GM18951 (cell line): ENCODE results near the gene TAS2R60.
"Not testable (repeated sequence)": the region's sequence is repeated elsewhere in the genome, so short reads cannot be mapped to it uniquely, and the experiment has no call there.

ENCODE experiments used
- POLR2A ChIP-seq: IDR thresholded peaks from 4 replicates; pipeline ENCODE4 v1.6.1; 2011; ENCODE audit warnings: mild to moderate bottlenecking; ENCODE audit not compliant: insufficient read length, insufficient read depth; ENCODE audit errors: extremely low read depth
- in situ Hi-C: fragments of 300-500 bp; cut with MboI; formaldehyde crosslinking; loops from one replicate; pipeline ENCODE4 v1.12.0; 2022; ENCODE audit warnings: low sequenced_read_pairs, mixed read lengths, inconsistent platforms; ENCODE audit not compliant: unreplicated experiment

TAS2R60 gene

DNA sequence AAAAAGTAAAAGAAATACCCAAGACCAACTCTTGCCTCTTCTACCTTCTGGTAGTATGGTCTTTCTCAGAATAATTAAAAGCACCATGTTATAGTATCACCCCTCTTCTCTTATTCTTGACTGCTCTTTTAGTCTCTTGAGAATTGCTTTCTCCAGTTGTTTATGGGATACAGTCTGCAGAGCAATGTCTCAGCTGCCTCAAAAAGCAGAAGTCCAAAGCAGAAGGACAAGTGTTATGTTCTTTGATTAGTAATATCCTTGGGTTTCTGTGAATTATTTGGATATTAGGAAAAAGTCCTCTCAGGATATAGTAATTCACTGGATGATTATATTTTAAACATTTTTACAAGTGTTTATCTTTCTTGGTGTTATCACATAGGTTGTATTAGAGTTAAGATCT is 41.8 kb downstream of the TAS2R60 start:
- in situ Hi-C loops = no loop called here
- no peak for TF ChIP-seq POLR2A

DNA sequence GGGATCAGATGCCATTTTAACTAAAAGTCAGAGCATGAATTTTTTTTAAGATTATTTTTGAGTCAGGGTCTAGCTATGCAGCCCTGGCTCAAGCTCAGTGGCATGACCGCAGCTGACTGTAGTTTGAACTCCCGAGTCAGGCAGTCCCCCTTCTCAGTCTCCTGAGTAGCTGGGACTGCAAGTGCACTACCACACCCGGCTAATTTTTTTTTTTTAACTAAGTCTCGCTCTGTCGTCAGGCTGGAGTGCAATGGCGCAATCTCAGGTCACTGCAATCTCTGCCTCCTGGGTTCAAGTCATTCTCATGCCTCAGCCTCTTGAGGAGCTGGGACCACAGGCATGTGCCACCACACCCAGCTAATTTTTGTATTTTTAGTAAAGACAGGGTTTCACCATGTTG is 42.2 kb downstream of the TAS2R60 start:
- TF ChIP-seq POLR2A = no peak

DNA sequence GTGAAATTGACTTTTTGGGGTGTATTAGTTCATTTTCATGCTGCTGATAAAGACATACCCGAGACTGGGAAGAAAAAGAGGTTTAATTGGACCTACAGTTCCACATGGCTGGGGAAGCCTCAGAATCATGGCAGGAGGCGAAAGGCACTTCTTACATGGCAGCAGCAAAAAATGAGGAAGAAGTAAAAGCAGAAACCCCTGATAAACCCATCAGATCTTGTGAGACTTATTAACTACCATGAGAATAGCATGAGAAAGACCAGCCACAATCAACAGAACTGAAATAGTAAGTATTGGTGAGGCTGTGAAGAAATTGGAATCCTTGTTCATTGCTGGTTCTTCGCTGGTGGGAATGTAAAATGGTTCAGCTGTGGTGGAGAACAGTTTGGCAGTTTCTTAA is 43.0 kb downstream of the TAS2R60 start:
- in situ Hi-C loops = not testable (repeated sequence)

More for the DNA sequence above, 42.2 kb downstream of the TAS2R60 start:
- in situ Hi-C loops = no loop called here

DNA sequence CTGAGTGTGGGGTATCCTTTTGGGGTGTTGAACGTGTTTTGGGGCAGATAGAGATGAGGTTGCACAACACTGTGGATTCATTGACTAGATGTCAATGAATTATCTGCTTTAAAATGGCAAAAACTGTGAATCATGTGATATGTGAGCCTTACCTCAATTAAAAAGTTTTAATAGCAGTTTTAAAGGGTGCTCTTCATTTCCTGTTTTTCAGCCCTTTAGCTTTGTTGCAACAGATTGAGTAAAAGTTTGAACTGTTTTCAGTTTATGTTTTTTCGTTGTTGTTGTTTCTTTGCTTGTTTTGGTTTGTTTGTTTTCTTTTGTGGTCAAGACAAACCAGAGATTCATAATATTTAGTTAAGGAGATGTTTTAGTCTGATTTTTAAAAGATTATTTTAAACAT is 43.8 kb downstream of the TAS2R60 start:
- no peak for TF ChIP-seq POLR2A
- in situ Hi-C loops = no loop called here

DNA sequence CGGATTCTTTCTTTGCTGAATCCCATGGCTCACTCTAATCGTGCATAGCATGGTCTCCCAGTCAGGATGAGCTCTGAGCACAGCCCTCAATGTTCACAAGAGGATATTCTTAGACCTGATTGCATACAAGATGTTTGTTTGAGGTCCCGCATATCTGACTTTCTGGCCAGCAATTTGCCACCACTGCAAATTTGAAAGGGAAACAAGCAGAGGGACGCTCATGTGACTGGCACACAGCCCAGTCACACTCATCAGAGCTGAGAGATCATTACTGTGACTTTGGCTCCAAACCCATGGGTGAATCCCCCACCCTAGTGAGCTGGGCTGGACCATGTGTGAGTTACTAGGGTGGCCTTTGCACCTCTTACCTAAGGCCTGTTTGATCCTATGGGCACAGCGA is 44.3 kb downstream of the TAS2R60 start:
- no peak for TF ChIP-seq POLR2A
- in situ Hi-C loops = no loop called here

DNA sequence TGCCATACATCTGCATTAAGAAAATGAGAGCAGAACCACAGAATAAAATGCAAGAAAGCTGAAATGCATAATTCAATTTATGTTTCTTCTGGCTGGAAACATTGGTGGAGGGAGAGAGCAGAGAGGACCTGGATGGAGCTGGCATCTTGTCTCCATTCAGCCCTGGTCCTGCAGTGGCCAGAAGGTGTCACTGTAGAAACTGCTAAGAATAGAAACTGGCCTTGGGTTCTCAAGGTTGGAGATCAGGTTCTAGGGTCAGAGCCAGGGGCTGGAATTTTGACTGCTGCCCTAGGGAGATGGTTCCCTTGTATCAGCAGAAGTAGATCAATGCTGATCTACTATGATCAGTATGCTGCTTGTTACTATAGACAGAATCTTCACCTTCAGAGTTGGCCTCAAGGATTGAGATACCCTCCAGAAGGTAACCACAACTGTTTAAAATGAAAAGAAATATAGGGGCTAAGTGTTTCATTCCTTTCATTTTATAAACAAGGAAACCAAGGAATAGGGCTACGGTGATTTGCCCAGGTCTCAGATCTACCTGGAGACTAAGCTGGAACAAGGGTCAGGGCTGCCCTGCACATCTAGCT is 47.6 kb downstream of the TAS2R60 start:
- no peak for TF ChIP-seq POLR2A
- in situ Hi-C loops = no loop called here

DNA sequence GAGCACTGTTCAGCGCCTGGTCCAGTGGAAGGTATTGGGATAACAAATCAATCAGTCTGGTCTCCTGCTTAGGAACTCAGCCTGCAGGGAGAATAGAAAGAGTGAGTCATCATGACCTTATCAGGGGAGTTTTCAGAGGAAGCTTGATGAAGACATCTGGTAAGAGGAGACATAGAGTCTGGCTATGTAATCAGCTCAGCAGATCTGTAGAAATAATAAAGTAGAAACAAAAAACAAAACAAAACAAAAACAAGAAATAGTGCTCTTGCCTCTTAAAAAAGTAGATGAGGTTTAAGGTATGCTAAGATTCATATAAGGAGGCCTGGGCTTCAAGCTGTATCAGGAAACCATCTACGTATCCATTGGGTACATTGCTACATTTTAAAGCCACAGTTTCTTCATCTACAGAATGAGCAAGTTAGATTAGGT is 48.8 kb downstream of the TAS2R60 start:
- in situ Hi-C loops = no loop called here
- no peak for TF ChIP-seq POLR2A

DNA sequence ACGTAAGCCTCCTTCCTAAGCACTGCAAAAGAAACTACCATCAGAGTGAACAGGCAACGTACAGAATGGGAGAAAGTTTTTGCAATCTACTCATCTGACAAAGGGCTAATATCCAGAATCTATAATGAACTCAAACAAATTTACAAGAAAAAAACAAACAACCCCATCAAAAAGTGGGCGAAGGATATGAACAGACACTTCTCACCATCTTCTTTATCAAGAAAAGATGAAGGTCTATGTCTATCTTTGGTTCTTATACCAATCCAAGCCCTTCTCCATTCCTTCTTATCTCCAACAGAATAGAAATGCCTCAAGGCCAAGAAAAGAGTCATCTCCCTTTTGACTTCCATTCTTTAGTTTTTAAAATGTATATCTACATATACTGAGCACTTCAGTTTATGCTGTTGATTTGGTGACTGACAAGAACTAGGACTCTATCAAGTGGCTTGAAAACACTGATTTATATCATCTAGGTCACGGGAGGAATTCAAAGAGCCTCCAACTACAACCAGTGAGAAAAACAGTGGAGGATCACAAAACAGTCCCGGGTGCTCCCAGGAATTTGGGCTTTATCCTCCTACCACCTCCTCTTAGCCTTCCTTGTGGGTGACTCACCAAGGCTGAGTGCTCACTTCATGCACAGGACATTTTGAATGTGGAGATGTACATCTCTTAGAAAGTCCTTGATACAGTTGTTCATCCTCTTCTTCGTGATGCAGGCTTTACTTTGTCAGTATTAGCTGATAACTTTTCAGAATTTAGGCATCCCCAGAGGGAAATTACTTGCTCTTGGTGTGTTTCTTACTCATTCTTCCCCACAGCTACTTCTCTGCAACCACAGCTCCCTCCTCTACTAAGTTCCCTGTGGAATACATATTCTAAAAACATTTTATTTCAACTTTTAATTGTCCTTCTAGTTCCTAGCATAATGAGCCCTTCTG is 49.8 kb downstream of the TAS2R60 start:
- in situ Hi-C loops = no loop called here
- no peak for TF ChIP-seq POLR2A

DNA sequence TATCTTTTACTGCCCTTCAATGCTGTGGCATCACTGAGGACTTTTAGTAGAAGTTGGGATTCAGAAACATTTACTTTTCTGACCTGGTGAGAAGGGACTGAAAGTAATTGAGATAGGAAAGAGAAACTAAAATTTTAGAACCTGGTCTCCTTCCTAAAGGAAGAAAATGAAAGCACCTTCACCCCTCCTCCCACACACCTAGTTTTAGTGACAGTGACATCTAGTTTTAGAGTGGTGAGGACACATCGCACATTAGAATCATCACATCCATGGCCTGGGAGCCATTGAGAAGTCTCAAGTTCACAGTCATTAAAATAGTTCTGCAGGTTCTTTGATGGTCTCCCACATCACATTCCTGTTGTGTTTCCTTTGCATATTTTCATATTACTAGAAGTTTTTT is 50.5 kb downstream of the TAS2R60 start:
- no peak for TF ChIP-seq POLR2A
- in situ Hi-C loops = no loop called here
